PC-9 (cell line): ENCODE measurements around the gene SLC30A2.

Source experiments
- CTCF ChIP-seq: fragments of 200-600 bp; sonication (generic); conservative IDR thresholded peaks from 2 replicates; pipeline ENCODE4 v1.6.1; 2017; ENCODE audit warnings: mixed run types, antibody characterized with exemption, mild to moderate bottlenecking, moderate library complexity
- EZH2 ChIP-seq: fragments of 200-600 bp; sonication (generic); IDR thresholded peaks from 2 replicates; pipeline ENCODE4 v1.8.0; 2017; ENCODE audit warnings: antibody characterized with exemption, low read depth

DNA sequence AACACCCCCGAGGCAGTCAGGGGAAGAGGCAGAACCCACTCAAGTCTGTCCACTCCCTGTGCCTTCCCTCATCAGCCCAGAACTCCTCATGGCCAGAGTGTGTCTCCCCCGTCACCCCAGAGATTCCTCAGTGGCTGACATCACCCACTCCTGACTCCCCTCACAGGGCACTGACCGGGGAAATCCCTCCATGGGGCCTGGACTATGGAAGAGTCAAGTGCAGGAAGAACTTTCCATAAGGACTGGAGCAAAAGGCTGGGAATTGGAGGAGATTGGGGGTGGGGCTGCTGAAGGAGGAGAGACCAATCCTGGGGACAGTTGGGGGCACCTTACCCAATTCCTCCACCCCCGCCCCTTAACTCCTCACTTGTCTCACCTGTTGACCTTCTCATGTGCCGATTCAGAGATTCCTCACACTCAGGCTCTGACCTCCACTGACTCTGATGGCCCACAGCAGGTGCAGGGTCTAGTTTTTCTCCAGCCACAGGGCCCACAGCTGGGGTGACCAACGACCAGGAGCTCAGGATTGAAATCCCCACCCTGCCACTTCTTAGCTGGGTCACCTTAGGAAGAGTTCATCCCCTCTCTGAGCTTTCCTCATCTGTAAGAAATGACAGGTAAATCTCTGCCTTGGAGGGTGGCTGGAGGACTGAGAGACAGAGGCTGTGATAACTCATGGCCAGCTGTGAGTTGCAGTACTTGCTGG lies 24.8 kb downstream of the SLC30A2 start:
- no peak for TF ChIP-seq CTCF
- TF ChIP-seq EZH2: no peak
